Right atrium auricular region (tissue), 2 donors: Measurements from ENCODE around the gene HYI. TPM values are rescaled to one million over a fixed set of nuclear protein-coding genes. Genes with fewer than 3 reads are reported as not detected.
"Not testable (repeated sequence)": the region's sequence is repeated elsewhere in the genome, so short reads cannot be mapped to it uniquely, and the experiment has no call there.

Experiments
- DNase-seq: peaks from one replicate; pipeline ENCODE4 v3.0.0-alpha.2; 2019; ENCODE audit warnings: low spot score
- H3K27ac ChIP-seq, 2 donors: fragments of 200-600 bp; sonication (generic); 1 replicate in 1 of 2; 2 replicates in 1 of 2; pipeline ENCODE4 v1.5.1; 2016 to 2019
- H3K27me3 ChIP-seq, 2 donors: fragments of 200-600 bp; sonication (generic); one replicate each; pipeline versions ENCODE4 v1.5.1 to v1.6.0; 2017 to 2019
- H3K36me3 ChIP-seq: fragments of 200-600 bp; sonication (generic); one replicate; pipeline ENCODE4 v1.5.1; 2016
- H3K4me1 ChIP-seq, 2 donors: fragments of 200-600 bp; sonication (generic); one replicate each; pipeline versions ENCODE4 v1.5.1 to v1.6.0; 2017 to 2019
- H3K4me3 ChIP-seq, 2 donors: fragments of 200-600 bp; sonication (generic); 1 replicate in 1 of 2; 2 replicates in 1 of 2; pipeline ENCODE4 v1.5.1; 2017 to 2019; ENCODE audit warnings: mild to moderate bottlenecking in 1 of 2, moderate library complexity in 1 of 2
- H3K9me3 ChIP-seq, 2 donors: fragments of 200-600 bp; sonication (generic); one replicate each; pipeline ENCODE4 v1.5.1; 2019
- total RNA-seq, 2 donors: library from RNA; depleted of rRNA; stranded (reverse); fragments of >200 nt; gene quantifications; one replicate each; pipeline ENCODE4 v1.1.0, GENCODE V29; 2016
- TF ChIP-seq, protein P1 (sequence below), 2 donors: fragments of 200-600 bp; sonication (generic); IDR thresholded peaks; one replicate each; pipeline ENCODE4 v1.5.1; 2019; ENCODE audit warnings: antibody characterized with exemption in 2 of 2

Gene HYI
- total RNA-seq, 2 donors from 2014 or later: 17.3 to 23.0 TPM

DNA sequence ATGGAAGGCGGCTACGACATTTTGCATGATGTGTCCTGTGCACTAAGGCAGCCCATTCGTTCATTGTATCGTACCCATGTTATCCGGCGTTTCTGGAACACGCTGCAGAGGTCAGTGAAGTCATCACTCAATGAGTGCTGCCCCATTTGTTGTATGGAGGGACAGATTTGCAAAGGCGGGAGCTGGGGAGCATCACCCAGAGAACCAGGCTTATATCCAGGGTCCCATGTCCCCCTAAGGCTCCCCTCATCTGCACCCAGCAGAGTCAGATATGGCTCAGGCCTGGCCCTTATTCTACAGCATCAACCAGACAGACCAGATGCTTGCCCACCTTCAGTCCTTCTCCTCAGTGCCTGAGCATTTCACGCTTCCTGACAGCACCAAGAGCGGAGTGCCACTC, 32.9 kb downstream of the HYI start:
- DNase-seq: no peak

DNA sequence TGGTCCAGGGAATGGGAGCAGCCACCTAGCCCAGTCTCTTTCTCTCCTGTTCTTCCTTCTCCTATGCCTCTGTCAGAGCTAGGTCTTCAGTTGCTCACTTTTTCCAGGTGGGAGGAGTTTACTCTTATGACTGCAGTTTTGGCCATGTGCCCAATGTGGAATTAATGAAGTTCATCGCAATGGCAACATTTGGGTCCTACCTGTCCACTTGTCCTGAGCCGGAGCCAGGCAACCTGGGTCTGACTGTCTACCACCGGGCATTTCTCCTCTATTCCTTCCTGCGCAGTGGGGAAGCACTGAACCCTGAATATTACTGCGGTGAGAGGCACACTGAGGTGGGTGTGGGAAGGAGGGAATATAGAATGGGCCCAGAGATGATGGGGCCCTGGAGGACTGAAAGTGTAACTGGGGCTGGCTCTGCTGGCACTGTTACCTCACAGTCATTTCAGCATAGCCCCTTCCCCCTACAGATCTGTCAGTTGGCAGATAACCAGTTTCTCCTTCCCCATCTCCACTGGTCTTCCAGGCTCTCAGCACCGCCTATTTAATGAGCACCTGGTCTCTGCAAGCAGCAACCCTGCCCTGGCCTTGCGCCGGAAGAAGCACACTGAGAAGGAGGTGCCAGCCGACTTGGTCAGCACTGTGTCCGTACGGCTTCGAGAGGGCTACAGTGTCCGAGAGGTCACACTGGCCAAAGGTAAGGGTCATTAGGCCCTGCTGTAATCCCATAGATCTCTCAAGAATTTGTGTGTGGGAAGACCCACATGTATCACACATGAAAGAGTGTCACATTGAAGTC, 33.9 kb downstream of the HYI start:
- Histone ChIP-seq H3K36me3 (peaks cover 97% of the 10 kb centered on the region), H3K4me3 (no peak overlapping the region), H3K27ac (no peak overlapping the region), H3K9me3 (no peaks in the 10 kb centered on the region), H3K27me3 (no peaks in the 10 kb centered on the region), H3K4me1 (no peaks in the 10 kb centered on the region)
- DNase-seq: no peak
- TF ChIP-seq, protein P1, sequence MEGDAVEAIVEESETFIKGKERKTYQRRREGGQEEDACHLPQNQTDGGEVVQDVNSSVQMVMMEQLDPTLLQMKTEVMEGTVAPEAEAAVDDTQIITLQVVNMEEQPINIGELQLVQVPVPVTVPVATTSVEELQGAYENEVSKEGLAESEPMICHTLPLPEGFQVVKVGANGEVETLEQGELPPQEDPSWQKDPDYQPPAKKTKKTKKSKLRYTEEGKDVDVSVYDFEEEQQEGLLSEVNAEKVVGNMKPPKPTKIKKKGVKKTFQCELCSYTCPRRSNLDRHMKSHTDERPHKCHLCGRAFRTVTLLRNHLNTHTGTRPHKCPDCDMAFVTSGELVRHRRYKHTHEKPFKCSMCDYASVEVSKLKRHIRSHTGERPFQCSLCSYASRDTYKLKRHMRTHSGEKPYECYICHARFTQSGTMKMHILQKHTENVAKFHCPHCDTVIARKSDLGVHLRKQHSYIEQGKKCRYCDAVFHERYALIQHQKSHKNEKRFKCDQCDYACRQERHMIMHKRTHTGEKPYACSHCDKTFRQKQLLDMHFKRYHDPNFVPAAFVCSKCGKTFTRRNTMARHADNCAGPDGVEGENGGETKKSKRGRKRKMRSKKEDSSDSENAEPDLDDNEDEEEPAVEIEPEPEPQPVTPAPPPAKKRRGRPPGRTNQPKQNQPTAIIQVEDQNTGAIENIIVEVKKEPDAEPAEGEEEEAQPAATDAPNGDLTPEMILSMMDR (IDR thresholded peaks at IDR 0.05): no peak

More for the DNA sequence above, 32.9 kb downstream of the HYI start:
- no peaks in the 10 kb centered on the region for H3K27me3 ChIP-seq
- TF ChIP-seq, protein P1 (IDR thresholded peaks at IDR 0.05): no peak
- no peak overlapping the region for H3K4me3 ChIP-seq
- peaks cover 100% of the 10 kb centered on the region for H3K36me3 ChIP-seq
- no peaks in the 10 kb centered on the region for H3K4me1 ChIP-seq
- no peak overlapping the region for H3K27ac ChIP-seq
- H3K9me3 ChIP-seq: no peaks in the 10 kb centered on the region

DNA sequence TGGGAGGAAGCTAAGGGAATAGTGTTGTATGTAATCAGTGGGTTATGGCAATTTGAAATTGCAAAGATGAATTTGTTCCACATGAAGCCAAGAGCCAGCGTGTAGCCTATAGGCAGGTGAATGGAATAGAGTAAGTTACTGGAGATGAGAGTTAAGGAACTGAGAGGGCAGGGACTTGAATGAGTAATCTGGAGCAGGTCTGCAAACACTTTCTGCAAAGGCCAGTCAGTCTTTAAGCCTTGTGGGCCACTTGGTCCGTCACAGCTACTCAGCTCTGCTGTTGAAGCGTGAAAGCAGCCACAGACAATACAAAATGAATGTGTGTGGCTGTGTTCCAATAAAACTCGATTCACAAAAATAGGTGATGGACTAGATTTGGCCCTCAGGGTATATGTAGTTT, 34.9 kb downstream of the HYI start:
- Histone ChIP-seq H3K36me3 (peaks cover 87% of the 10 kb centered on the region), H3K27ac (no peak overlapping the region), H3K27me3 (no peaks in the 10 kb centered on the region), H3K4me1 (no peaks in the 10 kb centered on the region), H3K4me3 (no peak overlapping the region), H3K9me3 (no peaks in the 10 kb centered on the region)
- TF ChIP-seq, protein P1 (IDR thresholded peaks at IDR 0.05): no peak
- no peak for DNase-seq

DNA sequence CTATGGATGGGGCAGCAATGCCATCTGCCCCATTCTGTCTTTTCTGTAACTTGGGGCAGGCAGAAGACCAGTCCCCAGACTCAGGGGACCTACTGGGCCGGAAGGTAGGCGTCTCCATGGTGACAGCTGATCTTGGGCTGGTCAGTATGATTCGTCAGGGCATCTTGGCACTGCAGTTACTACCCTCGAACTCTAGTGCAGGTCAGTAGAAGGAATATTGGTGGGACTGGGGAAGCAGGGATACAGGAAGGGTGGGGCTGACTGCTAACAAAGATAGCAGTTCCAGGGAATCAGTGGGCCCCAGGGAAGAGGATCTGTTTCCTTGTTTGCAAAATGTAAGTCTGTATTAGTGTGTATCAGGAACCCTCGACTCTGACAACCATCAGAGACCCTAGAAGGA, 37.8 kb downstream of the HYI start:
- Histone ChIP-seq H3K9me3 (no peaks in the 10 kb centered on the region), H3K4me3 (no peak overlapping the region), H3K27ac (no peak overlapping the region), H3K4me1 (no peaks in the 10 kb centered on the region), H3K36me3 (peaks cover 58% of the 10 kb centered on the region), H3K27me3 (no peaks in the 10 kb centered on the region)
- DNase-seq: no peak
- TF ChIP-seq, protein P1 (IDR thresholded peaks at IDR 0.05): no peak

DNA sequence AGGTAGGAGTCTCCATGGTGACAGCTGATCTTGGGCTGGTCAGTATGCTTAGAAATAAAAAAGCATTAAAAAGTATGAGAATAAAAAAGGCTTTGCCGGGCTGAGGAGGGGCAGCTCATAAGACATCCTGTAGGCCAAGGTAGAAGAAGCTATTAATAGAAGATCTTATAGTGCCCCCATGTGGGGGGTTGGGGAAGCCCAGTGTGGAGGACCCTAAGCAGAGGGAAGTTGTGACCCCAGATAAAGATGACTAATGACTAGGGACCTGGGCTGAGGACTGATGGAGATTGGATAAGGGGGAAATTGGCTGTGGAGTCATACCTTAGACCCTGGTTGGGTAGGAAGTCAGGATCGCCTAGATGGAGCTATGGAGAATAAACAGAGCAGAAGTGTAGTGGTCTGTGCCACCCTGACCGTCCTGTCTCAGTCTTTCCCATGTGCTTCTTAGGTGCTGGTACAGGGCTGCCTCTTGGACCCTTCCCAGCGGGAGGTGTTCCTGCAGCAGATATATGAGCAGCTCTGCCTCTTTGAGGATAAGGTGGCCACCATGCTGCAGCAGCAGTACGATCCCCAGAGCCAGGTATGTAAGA, 39.0 kb downstream of the HYI start:
- Histone ChIP-seq H3K27ac (no peak overlapping the region), H3K4me1 (no peaks in the 10 kb centered on the region), H3K36me3 (peaks cover 46% of the 10 kb centered on the region), H3K4me3 (no peak overlapping the region), H3K9me3 (no peaks in the 10 kb centered on the region), H3K27me3 (no peaks in the 10 kb centered on the region)
- TF ChIP-seq, protein P1 (IDR thresholded peaks at IDR 0.05): peak; percentile 33 to 74
- no peak for DNase-seq

DNA sequence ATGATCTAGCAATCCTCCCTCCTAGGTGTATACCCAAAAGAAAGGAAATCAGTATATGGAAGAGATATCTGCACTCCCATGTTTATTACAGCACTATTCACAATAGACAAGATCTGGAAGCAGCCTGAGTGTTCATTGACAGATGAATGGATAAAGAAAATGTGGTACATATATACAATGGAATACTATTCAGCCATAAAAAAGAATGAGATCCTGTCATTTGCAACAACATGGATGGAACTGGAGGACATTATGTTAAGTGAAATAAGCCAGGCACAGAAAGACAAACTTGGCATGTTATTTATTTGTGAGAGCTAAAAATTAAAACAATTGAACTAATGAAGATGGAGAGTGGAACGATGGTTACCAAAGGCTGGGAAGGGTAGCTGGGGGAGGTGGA, 40.3 kb downstream of the HYI start:
- H3K27ac ChIP-seq, H3K4me3 ChIP-seq, DNase-seq, H3K27me3 ChIP-seq, H3K4me1 ChIP-seq, H3K9me3 ChIP-seq: not testable (repeated sequence)
- H3K36me3 ChIP-seq: peaks cover 37% of the 10 kb centered on the region
